ENCODE data around the gene AUTS2. TPM values are rescaled to one million over a fixed set of nuclear protein-coding genes. Genes with fewer than 3 reads are reported as not detected.

The AUTS2 gene
- total RNA-seq, 1 experiment from 2014 or later, result 42.1 TPM

DNA sequence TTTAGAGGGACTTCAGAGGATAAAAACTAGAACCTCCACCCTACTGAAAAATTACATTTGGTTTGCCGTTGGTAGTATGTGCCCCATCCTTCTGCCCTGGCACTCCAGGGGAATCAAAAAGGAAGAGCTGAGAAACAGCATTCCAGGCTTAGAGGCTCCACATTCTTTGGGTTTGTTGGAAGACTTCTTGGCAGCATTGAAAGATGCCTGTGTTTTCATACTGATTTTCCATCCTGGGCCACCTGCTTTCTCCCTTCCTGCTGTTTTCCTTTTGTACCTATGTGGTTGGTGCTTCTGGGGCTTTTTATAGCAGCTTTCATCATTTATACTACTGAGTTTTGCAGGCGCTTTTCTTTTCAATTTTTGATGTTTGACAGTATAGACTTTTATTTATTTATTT lies 61.7 kb downstream of the AUTS2 start:
- ChIA-PET POLR2A (ENCODE audit: low non-redundant PET) (no interaction called here), CTCF (no interaction called here)
- Histone ChIP-seq H3K9me3 (ENCODE audit: low read depth, low read length, poor library complexity, severe bottlenecking) (no peaks in the 10 kb centered on the region), H3K4me3 (ENCODE audit: low read depth, low read length, poor library complexity, severe bottlenecking) (no peak overlapping the region), H3K27ac (ENCODE audit: low read depth, low read length, poor library complexity, severe bottlenecking) (no peak overlapping the region), H3K4me1 (ENCODE audit: insufficient read depth, low read length, poor library complexity, severe bottlenecking) (peaks cover 36% of the 10 kb centered on the region), H3K36me3 (ENCODE audit: insufficient read depth, low read length, poor library complexity, severe bottlenecking) (no peaks in the 10 kb centered on the region), H3K27me3 (replicated peaks; ENCODE audit: insufficient read depth, low read depth, low read length, poor library complexity) (no peaks in the 10 kb centered on the region)
- intact Hi-C loops (cut with micrococcal nuclease; ENCODE audit: unreplicated experiment), result no loop called here
- no peak for DNase-seq (ENCODE audit: low spot score)
- no TSS peak for BruUV-seq (replicated peaks)
- no peak for TF ChIP-seq EZH2 (IDR thresholded peaks at IDR 0.05; ENCODE audit: borderline replicate concordance, low read depth, low read length, poor library complexity, severe bottlenecking)
- TF ChIP-seq, protein P1, sequence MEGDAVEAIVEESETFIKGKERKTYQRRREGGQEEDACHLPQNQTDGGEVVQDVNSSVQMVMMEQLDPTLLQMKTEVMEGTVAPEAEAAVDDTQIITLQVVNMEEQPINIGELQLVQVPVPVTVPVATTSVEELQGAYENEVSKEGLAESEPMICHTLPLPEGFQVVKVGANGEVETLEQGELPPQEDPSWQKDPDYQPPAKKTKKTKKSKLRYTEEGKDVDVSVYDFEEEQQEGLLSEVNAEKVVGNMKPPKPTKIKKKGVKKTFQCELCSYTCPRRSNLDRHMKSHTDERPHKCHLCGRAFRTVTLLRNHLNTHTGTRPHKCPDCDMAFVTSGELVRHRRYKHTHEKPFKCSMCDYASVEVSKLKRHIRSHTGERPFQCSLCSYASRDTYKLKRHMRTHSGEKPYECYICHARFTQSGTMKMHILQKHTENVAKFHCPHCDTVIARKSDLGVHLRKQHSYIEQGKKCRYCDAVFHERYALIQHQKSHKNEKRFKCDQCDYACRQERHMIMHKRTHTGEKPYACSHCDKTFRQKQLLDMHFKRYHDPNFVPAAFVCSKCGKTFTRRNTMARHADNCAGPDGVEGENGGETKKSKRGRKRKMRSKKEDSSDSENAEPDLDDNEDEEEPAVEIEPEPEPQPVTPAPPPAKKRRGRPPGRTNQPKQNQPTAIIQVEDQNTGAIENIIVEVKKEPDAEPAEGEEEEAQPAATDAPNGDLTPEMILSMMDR (conservative IDR thresholded peaks at IDR 0.05; ENCODE audit: low read depth, low read length), result no peak

DNA sequence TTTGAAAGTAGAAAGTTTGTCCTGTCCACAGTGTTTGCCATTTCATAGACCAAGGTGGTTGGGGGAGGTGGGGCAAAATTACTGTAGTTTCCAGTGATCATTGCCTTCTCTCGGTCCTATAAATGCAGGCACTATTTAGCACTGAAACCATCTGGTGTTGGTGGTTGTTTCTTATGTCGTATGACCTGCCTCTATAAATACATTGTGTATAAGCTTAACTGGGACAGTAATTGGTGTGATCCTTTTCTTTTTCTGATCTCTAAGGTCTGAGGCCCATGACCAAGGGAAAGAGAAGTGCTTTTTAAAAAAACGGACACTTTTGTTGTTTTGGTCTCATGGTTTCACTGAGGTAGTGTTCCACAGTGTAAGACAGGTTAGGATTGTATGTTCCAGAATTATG lies 63.1 kb downstream of the AUTS2 start:
- Histone ChIP-seq H3K4me3 (ENCODE audit: low read depth, low read length, poor library complexity, severe bottlenecking) (no peak overlapping the region), H3K4me1 (ENCODE audit: insufficient read depth, low read length, poor library complexity, severe bottlenecking) (peaks cover 23% of the 10 kb centered on the region), H3K27me3 (replicated peaks; ENCODE audit: insufficient read depth, low read depth, low read length, poor library complexity) (no peaks in the 10 kb centered on the region), H3K9me3 (ENCODE audit: low read depth, low read length, poor library complexity, severe bottlenecking) (no peaks in the 10 kb centered on the region), H3K27ac (ENCODE audit: low read depth, low read length, poor library complexity, severe bottlenecking) (no peak overlapping the region), H3K36me3 (ENCODE audit: insufficient read depth, low read length, poor library complexity, severe bottlenecking) (no peaks in the 10 kb centered on the region)
- no TSS peak for BruUV-seq (replicated peaks)
- ChIA-PET POLR2A (ENCODE audit: low non-redundant PET) (no interaction called here), CTCF (no interaction called here)
- intact Hi-C loops (cut with micrococcal nuclease; ENCODE audit: unreplicated experiment), result no loop called here
- DNase-seq (ENCODE audit: low spot score), result no peak
- TF ChIP-seq, protein P1 (conservative IDR thresholded peaks at IDR 0.05; ENCODE audit: low read depth, low read length), result no peak
- no peak for TF ChIP-seq EZH2 (IDR thresholded peaks at IDR 0.05; ENCODE audit: borderline replicate concordance, low read depth, low read length, poor library complexity, severe bottlenecking)

DNA sequence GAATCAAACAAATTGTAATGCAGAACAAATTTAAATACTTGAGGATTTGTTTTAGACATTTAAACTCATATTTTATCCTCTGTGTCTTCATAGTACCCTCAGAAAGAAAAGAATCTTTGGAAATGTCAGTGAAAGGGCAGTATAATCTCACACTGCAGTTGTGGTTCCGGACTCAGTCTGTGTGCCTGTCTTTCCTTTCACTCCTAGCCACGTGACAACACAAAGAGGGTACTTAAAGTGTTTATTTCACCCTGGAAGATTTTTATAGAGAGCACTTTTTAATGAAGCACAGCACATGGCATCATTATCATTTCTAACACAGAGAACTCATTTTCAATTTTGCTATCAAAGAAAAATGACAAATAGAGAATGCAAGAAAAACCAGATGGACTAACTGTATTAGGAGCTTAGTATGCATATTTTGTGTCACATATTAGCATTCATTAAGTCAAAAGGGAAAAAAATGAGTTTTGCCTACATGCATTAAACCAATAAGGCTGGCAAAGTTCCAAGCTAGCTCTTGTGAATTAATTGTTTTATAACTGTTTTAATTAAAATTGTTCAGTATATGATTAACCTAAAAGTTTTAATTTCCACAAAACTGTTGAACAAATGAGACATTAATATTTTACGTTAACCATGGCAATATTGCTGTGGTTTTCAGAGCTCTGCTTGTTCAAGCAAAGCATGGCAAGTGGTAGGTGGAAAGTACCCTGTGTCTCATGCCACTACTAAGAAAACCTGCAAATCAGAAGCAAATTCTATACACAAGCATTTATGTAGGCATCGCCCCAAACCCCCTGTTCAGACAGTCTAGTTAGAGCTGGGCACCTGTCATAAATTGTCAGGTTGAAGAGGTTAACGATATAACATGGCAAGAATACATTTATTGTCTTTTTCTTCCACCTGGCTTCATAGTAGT lies 65.9 kb downstream of the AUTS2 start:
- Histone ChIP-seq H3K36me3 (ENCODE audit: insufficient read depth, low read length, poor library complexity, severe bottlenecking) (no peaks in the 10 kb centered on the region), H3K27ac (ENCODE audit: low read depth, low read length, poor library complexity, severe bottlenecking) (no peak overlapping the region), H3K4me1 (ENCODE audit: insufficient read depth, low read length, poor library complexity, severe bottlenecking) (peaks cover 15% of the 10 kb centered on the region), H3K27me3 (replicated peaks; ENCODE audit: insufficient read depth, low read depth, low read length, poor library complexity) (no peaks in the 10 kb centered on the region), H3K4me3 (ENCODE audit: low read depth, low read length, poor library complexity, severe bottlenecking) (no peak overlapping the region), H3K9me3 (ENCODE audit: low read depth, low read length, poor library complexity, severe bottlenecking) (no peaks in the 10 kb centered on the region)
- no TSS peak for BruUV-seq (replicated peaks)
- no peak for TF ChIP-seq EZH2 (IDR thresholded peaks at IDR 0.05; ENCODE audit: borderline replicate concordance, low read depth, low read length, poor library complexity, severe bottlenecking)
- TF ChIP-seq, protein P1 (conservative IDR thresholded peaks at IDR 0.05; ENCODE audit: low read depth, low read length), result no peak
- ChIA-PET CTCF (no interaction called here), POLR2A (ENCODE audit: low non-redundant PET) (no interaction called here)
- intact Hi-C loops (cut with micrococcal nuclease; ENCODE audit: unreplicated experiment), result no loop called here
- DNase-seq (ENCODE audit: low spot score), result no peak

Data from A673 (cell line).